ENCODE measurements around the gene EGR4.

DNA sequence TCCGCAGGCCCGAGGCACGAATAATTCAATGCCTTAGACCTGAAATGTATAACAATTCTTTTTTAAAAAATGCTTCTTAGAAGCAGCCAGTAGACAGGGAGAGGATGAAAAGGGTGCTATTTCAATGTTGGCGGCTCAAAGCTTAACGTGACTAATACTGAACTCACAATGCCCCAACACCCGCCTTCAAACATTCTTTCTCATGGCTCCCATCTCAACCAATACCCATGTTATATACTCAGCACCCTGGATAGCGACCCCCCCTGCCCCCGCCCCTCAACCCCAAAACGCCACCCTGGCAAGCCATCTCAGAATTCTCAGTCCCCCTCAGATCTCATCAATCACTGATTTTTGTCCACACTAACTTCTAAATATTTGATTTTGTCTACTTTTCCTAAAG is 13.5 kb downstream of the EGR4 start:
- TF ChIP-seq, protein P1, sequence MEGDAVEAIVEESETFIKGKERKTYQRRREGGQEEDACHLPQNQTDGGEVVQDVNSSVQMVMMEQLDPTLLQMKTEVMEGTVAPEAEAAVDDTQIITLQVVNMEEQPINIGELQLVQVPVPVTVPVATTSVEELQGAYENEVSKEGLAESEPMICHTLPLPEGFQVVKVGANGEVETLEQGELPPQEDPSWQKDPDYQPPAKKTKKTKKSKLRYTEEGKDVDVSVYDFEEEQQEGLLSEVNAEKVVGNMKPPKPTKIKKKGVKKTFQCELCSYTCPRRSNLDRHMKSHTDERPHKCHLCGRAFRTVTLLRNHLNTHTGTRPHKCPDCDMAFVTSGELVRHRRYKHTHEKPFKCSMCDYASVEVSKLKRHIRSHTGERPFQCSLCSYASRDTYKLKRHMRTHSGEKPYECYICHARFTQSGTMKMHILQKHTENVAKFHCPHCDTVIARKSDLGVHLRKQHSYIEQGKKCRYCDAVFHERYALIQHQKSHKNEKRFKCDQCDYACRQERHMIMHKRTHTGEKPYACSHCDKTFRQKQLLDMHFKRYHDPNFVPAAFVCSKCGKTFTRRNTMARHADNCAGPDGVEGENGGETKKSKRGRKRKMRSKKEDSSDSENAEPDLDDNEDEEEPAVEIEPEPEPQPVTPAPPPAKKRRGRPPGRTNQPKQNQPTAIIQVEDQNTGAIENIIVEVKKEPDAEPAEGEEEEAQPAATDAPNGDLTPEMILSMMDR (IDR thresholded peaks at IDR 0.05; ENCODE audit: insufficient read depth, low read depth, low read length): no peak
- TF ChIP-seq EZH2 (IDR thresholded peaks at IDR 0.05; ENCODE audit: insufficient read depth, low read length): no peak

All from astrocyte (in vitro differentiated cells and primary cell).